CD14-positive monocyte (primary cell): ENCODE data around the gene WNT7B. TPM values are rescaled to one million over a fixed set of nuclear protein-coding genes. Genes with fewer than 3 reads are reported as not detected.

Experiments used
- DNase-seq, 3 donors: peaks; one replicate each; pipeline ENCODE4 v3.0.0-alpha.2; 2011 to 2022
- H2AFZ ChIP-seq: 2 replicates; pipeline ENCODE4 v1.6.0; 2012; ENCODE audit warnings: mild to moderate bottlenecking, low read depth, low read length, inconsistent platforms; ENCODE audit not compliant: insufficient read depth, poor library complexity, severe bottlenecking
- H3K27ac ChIP-seq, 2 donors: 1 replicate in 1 of 2; 2 replicates in 1 of 2; pipeline ENCODE4 v1.5.1; 2012 to 2013; ENCODE audit warnings: low read length in 2 of 2, control low read depth in 1 of 2, inconsistent platforms in 1 of 2, low read depth in 1 of 2, mild to moderate bottlenecking in 1 of 2
- H3K27me3 ChIP-seq, 2 donors: one replicate each; pipeline versions ENCODE4 v1.6.0 to v1.6.1; 2011 to 2013; ENCODE audit warnings: low read length in 2 of 2; ENCODE audit not compliant: control insufficient read depth in 2 of 2, insufficient read depth in 2 of 2
- H3K36me3 ChIP-seq, 2 donors: replicated peaks in 1 of 2; 1 replicate in 1 of 2; 2 replicates in 1 of 2; pipeline versions ENCODE4 v1.5.1 to v1.6.1; 2012 to 2013; ENCODE audit warnings: low read length in 2 of 2, control low read depth in 1 of 2, inconsistent platforms in 1 of 2, mild to moderate bottlenecking in 1 of 2; ENCODE audit not compliant: insufficient read depth in 2 of 2, control insufficient read depth in 1 of 2
- H3K4me1 ChIP-seq, 2 donors: 1 replicate in 1 of 2; 2 replicates in 1 of 2; pipeline versions ENCODE4 v1.5.1 to v1.6.1; 2012 to 2013; ENCODE audit warnings: low read length in 2 of 2, control low read depth in 1 of 2, inconsistent platforms in 1 of 2, mild to moderate bottlenecking in 1 of 2, moderate library complexity in 1 of 2; ENCODE audit not compliant: insufficient read depth in 2 of 2, control insufficient read depth in 1 of 2
- H3K4me2 ChIP-seq: replicated peaks from 2 replicates; pipeline ENCODE3; 2012; ENCODE audit warnings: low read length, moderate library complexity, mild to moderate bottlenecking; ENCODE audit not compliant: poor library complexity, severe bottlenecking; ENCODE audit errors: extremely low read depth
- H3K4me3 ChIP-seq, 3 experiments: fragments of 200-600 bp in 1 of 3; sonication (generic) in 1 of 3; replicated peaks in 1 of 3; 1 replicate in 2 of 3; 2 replicates in 1 of 3; pipeline ENCODE4 v1.5.1; 2011 to 2013; ENCODE audit warnings: low read length in 3 of 3, mild to moderate bottlenecking in 3 of 3, control low read depth in 2 of 3, low read depth in 2 of 3, inconsistent platforms in 1 of 3, moderate library complexity in 1 of 3
- H3K79me2 ChIP-seq: 2 replicates; pipeline ENCODE4 v1.6.0; 2012; ENCODE audit warnings: mild to moderate bottlenecking, control low read depth, inconsistent platforms, low read length, moderate library complexity; ENCODE audit not compliant: insufficient read depth
- H3K9ac ChIP-seq: 2 replicates; pipeline ENCODE4 v1.6.0; 2017; ENCODE audit warnings: low read length, mild to moderate bottlenecking; ENCODE audit not compliant: insufficient read depth, poor library complexity, severe bottlenecking
- H3K9me3 ChIP-seq, 2 donors: replicated peaks in 1 of 2; 1 replicate in 1 of 2; 2 replicates in 1 of 2; pipeline versions ENCODE4 v1.5.1 to v1.6.1; 2012 to 2013; ENCODE audit warnings: low read length in 2 of 2, control low read depth in 1 of 2; ENCODE audit not compliant: control insufficient read depth in 1 of 2, insufficient read depth in 1 of 2
- H4K20me1 ChIP-seq: 2 replicates; pipeline ENCODE4 v1.6.0; 2012; ENCODE audit warnings: mild to moderate bottlenecking, low read length, control low read depth, moderate library complexity; ENCODE audit not compliant: insufficient read depth
- H3K27ac Mint-ChIP-seq, 7 donors: one replicate each; pipeline ENCODE4 v1.8.0; 2020; ENCODE audit warnings: mild to moderate bottlenecking in 7 of 7, mixed read lengths in 7 of 7, moderate library complexity in 6 of 7, inconsistent platforms in 2 of 7
- H3K27me3 Mint-ChIP-seq, 3 donors: one replicate each; pipeline ENCODE4 v1.8.0; 2021 to 2022; ENCODE audit warnings: low read depth in 3 of 3, mild to moderate bottlenecking in 3 of 3, mixed read lengths in 3 of 3, moderate library complexity in 3 of 3, inconsistent platforms in 1 of 3
- H3K36me3 Mint-ChIP-seq, 2 donors: one replicate each; pipeline ENCODE4 v1.8.0; 2020; ENCODE audit warnings: mixed read lengths in 2 of 2, inconsistent platforms in 1 of 2, mild to moderate bottlenecking in 1 of 2
- H3K4me1 Mint-ChIP-seq: one replicate; pipeline ENCODE4 v1.8.0; 2020; ENCODE audit warnings: mild to moderate bottlenecking, mixed read lengths
- H3K4me3 Mint-ChIP-seq, 2 donors: one replicate each; pipeline ENCODE4 v1.8.0; 2020; ENCODE audit warnings: mild to moderate bottlenecking in 2 of 2, mixed read lengths in 2 of 2, moderate library complexity in 1 of 2
- H3K9me3 Mint-ChIP-seq, 7 donors: one replicate each; pipeline ENCODE4 v1.8.0; 2020 to 2022; ENCODE audit warnings: mixed read lengths in 7 of 7, mild to moderate bottlenecking in 6 of 7, moderate library complexity in 6 of 7, inconsistent platforms in 2 of 7
- CTCF ChIP-seq: fragments of 200-600 bp; IDR thresholded peaks from one replicate; pipeline ENCODE4 v1.8.0; 2022; ENCODE audit warnings: antibody characterized with exemption, mild to moderate bottlenecking
- WGBS: methylation state at CpG from one replicate; pipeline ENCODE4 v1.1.5; 2013; ENCODE audit warnings: missing lambda C conversion rate; ENCODE audit not compliant: insufficient coverage; 5-methylcytosine and 5-hydroxymethylcytosine counted together
- intact Hi-C, 2 donors: fragments of 100-400 bp; cut with micrococcal nuclease; formaldehyde crosslinking; loops; one replicate each; pipeline versions ENCODE4 v1.15.0 to v1.15.1; 2023
- polyA plus RNA-seq, 3 donors: library from polyadenylated mRNA; depleted of rRNA in 1 of 3; unstranded in 2 of 3; stranded (reverse) in 1 of 3; fragments of 300-500 nt in 2 of 3; fragments of >200 nt in 1 of 3; fragmentation: Illumina TruSeq in 2 of 3; gene quantifications; 1 replicate in 2 of 3; 2 replicates in 1 of 3; pipeline ENCODE4 v1.2.3, GENCODE V29; 2012 to 2021

The WNT7B gene
- polyA plus RNA-seq, 3 donors: not detected

- Mint-ChIP-seq H3K9me3 (peaks cover 12 to 21% (median 17%) of the 10 kb centered on the region in 7 donors), H3K4me1 (peaks cover 28% of the 10 kb centered on the region), H3K27ac (peak overlapping the region; percentile 89 to 97 (median 94)), H3K27me3 (peaks cover 0 to 5% (median 4%) of the 10 kb centered on the region in 3 donors), H3K4me3 (peak overlapping the region; percentile 90 to 95), H3K36me3 (peaks cover 7 to 9% of the 10 kb centered on the region in 2 donors)
- peak; percentile 93 to 96 (median 95) for DNase-seq
- no peaks in the 10 kb centered on the region for H3K27me3 ChIP-seq
- peak overlapping the region; percentile 93 to 97 for H3K27ac ChIP-seq
- H3K79me2 ChIP-seq: no peaks in the 10 kb centered on the region
- intact Hi-C loops: loop anchor here (2.0 to 5.0 kb wide), 2 partner anchors 17 to 59 kb away; no protein-coding TSS in a partner anchor
- H3K4me1 ChIP-seq: peaks cover 22 to 27% of the 10 kb centered on the region in 2 donors
- peak overlapping the region; percentile 93 for H3K9ac ChIP-seq
- H3K9me3 ChIP-seq: peaks cover 17 to 18% of the 10 kb centered on the region in 2 donors
- H4K20me1 ChIP-seq: no peaks in the 10 kb centered on the region
- H2AFZ ChIP-seq: peak overlapping the region; percentile 96
- H3K4me2 ChIP-seq: peak overlapping the region; percentile 97
- TF ChIP-seq CTCF: peak; percentile 81
- H3K36me3 ChIP-seq: no peaks in the 10 kb centered on the region
- under 1% methylated on average over 39 of the region's 56 CpGs for WGBS
- H3K4me3 ChIP-seq: peak overlapping the region; percentile 68 to 89 (median 89)
Measured at GRCh38 chr22:46013460-46014416, 36.8 kb upstream of the WNT7B start.

- H3K9me3 ChIP-seq: peaks cover 17 to 18% of the 10 kb centered on the region in 2 donors
- TF ChIP-seq CTCF: no peak
- H3K27me3 ChIP-seq: no peaks in the 10 kb centered on the region
- H3K36me3 ChIP-seq: no peaks in the 10 kb centered on the region
- no peaks in the 10 kb centered on the region for H4K20me1 ChIP-seq
- no peak overlapping the region for H3K9ac ChIP-seq
- no peaks in the 10 kb centered on the region for H3K79me2 ChIP-seq
- Mint-ChIP-seq H3K4me1 (peaks cover 21% of the 10 kb centered on the region), H3K4me3 (peak overlapping the region; percentile 90 to 95), H3K27ac (peak overlapping the region in 6 of 7 donors; percentile 46 to 97 (median 92)), H3K27me3 (peaks cover 0 to 6% (median 5%) of the 10 kb centered on the region in 3 donors), H3K36me3 (peaks cover 7 to 9% of the 10 kb centered on the region in 2 donors), H3K9me3 (peaks cover 12 to 21% (median 17%) of the 10 kb centered on the region in 7 donors)
- intact Hi-C loops: loop anchor here (2.0 to 5.0 kb wide), 2 partner anchors 16 to 59 kb away; no protein-coding TSS in a partner anchor
- DNase-seq: no peak
- H2AFZ ChIP-seq: peak overlapping the region; percentile 96
- H3K4me2 ChIP-seq: peak overlapping the region; percentile 97
- peak overlapping the region; percentile 93 to 97 for H3K27ac ChIP-seq
- 60% methylated on average over 8 of the region's 11 CpGs for WGBS
- peak overlapping the region in 1 of 3 experiments; percentile 89 for H3K4me3 ChIP-seq
- peaks cover 15 to 22% of the 10 kb centered on the region in 2 donors for H3K4me1 ChIP-seq
Measured at GRCh38 chr22:46012881-46013281, 35.9 kb upstream of the WNT7B start.
